ENCODE measurements around the gene TOR1B. TPM values are rescaled to one million over a fixed set of nuclear protein-coding genes. Genes with fewer than 3 reads are reported as not detected.
"Not testable (repeated sequence)": the region's sequence is repeated elsewhere in the genome, so short reads cannot be mapped to it uniquely, and the experiment has no call there.

The TOR1B gene
- total RNA-seq, 1 donor from 2014 or later, result 21.9 TPM

- intact Hi-C loops (cut with micrococcal nuclease), result no loop called here
- H3K27me3 Mint-ChIP-seq (ENCODE audit: insufficient read depth), result peaks cover 14% of the 10 kb centered on the region
- no peaks in the 10 kb centered on the region for H3K36me3 Mint-ChIP-seq (ENCODE audit: low read depth)
- no peak for DNase-seq (ENCODE audit: low spot score)
- no peak overlapping the region for H3K4me3 Mint-ChIP-seq
- H3K9me3 Mint-ChIP-seq, result no peaks in the 10 kb centered on the region
- no peaks in the 10 kb centered on the region for H3K4me1 Mint-ChIP-seq (ENCODE audit: low read depth)
- no peak overlapping the region for H3K27ac Mint-ChIP-seq
Observed at GRCh38 chr9:129765764-129766317, 37.1 kb upstream of the TOR1B start.

GRCh38 chr9:129768486-129768885, 34.5 kb upstream of the TOR1B start:
- no peak overlapping the region for H3K27ac Mint-ChIP-seq
- DNase-seq (ENCODE audit: low spot score), result no peak
- no peaks in the 10 kb centered on the region for H3K9me3 Mint-ChIP-seq
- intact Hi-C loops (cut with micrococcal nuclease), result no loop called here
- no peak overlapping the region for H3K4me3 Mint-ChIP-seq
- H3K27me3 Mint-ChIP-seq (ENCODE audit: insufficient read depth), result peaks cover 11% of the 10 kb centered on the region
- no peaks in the 10 kb centered on the region for H3K36me3 Mint-ChIP-seq (ENCODE audit: low read depth)
- H3K4me1 Mint-ChIP-seq (ENCODE audit: low read depth), result no peaks in the 10 kb centered on the region

GRCh38 chr9:129769669-129770068, 33.3 kb upstream of the TOR1B start:
- Mint-ChIP-seq H3K36me3 (ENCODE audit: low read depth) (no peaks in the 10 kb centered on the region), H3K4me3 (no peak overlapping the region), H3K4me1 (ENCODE audit: low read depth) (no peaks in the 10 kb centered on the region), H3K9me3 (no peaks in the 10 kb centered on the region), H3K27me3 (ENCODE audit: insufficient read depth) (peaks cover 11% of the 10 kb centered on the region), H3K27ac (no peak overlapping the region)
- intact Hi-C loops (cut with micrococcal nuclease), result no loop called here
- no peak for DNase-seq (ENCODE audit: low spot score)

GRCh38 chr9:129770741-129771140, 32.2 kb upstream of the TOR1B start:
- Mint-ChIP-seq H3K27ac (no peak overlapping the region), H3K9me3 (no peaks in the 10 kb centered on the region), H3K4me3 (no peak overlapping the region), H3K27me3 (ENCODE audit: insufficient read depth) (peaks cover 12% of the 10 kb centered on the region), H3K36me3 (ENCODE audit: low read depth) (no peaks in the 10 kb centered on the region), H3K4me1 (ENCODE audit: low read depth) (no peaks in the 10 kb centered on the region)
- intact Hi-C loops (cut with micrococcal nuclease), result no loop called here
- no peak for DNase-seq (ENCODE audit: low spot score)

GRCh38 chr9:129773262-129774048, 29.5 kb upstream of the TOR1B start:
- intact Hi-C loops (cut with micrococcal nuclease), result no loop called here
- Mint-ChIP-seq H3K9me3 (no peaks in the 10 kb centered on the region), H3K4me3 (no peak overlapping the region), H3K36me3 (ENCODE audit: low read depth) (no peaks in the 10 kb centered on the region), H3K27ac (no peak overlapping the region), H3K4me1 (ENCODE audit: low read depth) (peaks cover 11% of the 10 kb centered on the region), H3K27me3 (ENCODE audit: insufficient read depth) (peaks cover 15% of the 10 kb centered on the region)
- DNase-seq (ENCODE audit: low spot score), result no peak

GRCh38 chr9:129774791-129775447, 28.1 kb upstream of the TOR1B start:
- Mint-ChIP-seq H3K36me3 (ENCODE audit: low read depth) (no peaks in the 10 kb centered on the region), H3K4me1 (ENCODE audit: low read depth) (peaks cover 11% of the 10 kb centered on the region), H3K27me3 (ENCODE audit: insufficient read depth) (peaks cover 17% of the 10 kb centered on the region), H3K27ac (no peak overlapping the region), H3K4me3 (no peak overlapping the region), H3K9me3 (no peaks in the 10 kb centered on the region)
- no peak for DNase-seq (ENCODE audit: low spot score)
- intact Hi-C loops (cut with micrococcal nuclease), result no loop called here

- no peak overlapping the region for H3K27ac Mint-ChIP-seq
- no peaks in the 10 kb centered on the region for H3K36me3 Mint-ChIP-seq (ENCODE audit: low read depth)
- no peaks in the 10 kb centered on the region for H3K9me3 Mint-ChIP-seq
- no peak overlapping the region for H3K4me3 Mint-ChIP-seq
- peaks cover 16% of the 10 kb centered on the region for H3K27me3 Mint-ChIP-seq (ENCODE audit: insufficient read depth)
- H3K4me1 Mint-ChIP-seq (ENCODE audit: low read depth), result peaks cover 11% of the 10 kb centered on the region
- no peak for DNase-seq (ENCODE audit: low spot score)
- intact Hi-C loops (cut with micrococcal nuclease), result no loop called here
Observed at GRCh38 chr9:129775448-129775798, 27.6 kb upstream of the TOR1B start.

GRCh38 chr9:129776096-129776495, 26.9 kb upstream of the TOR1B start:
- H3K27ac Mint-ChIP-seq; H3K4me3 Mint-ChIP-seq; H3K36me3 Mint-ChIP-seq (ENCODE audit: low read depth); DNase-seq (ENCODE audit: low spot score); intact Hi-C loops (cut with micrococcal nuclease); H3K9me3 Mint-ChIP-seq: not testable (repeated sequence)
- H3K4me1 Mint-ChIP-seq (ENCODE audit: low read depth), result peaks cover 11% of the 10 kb centered on the region
- H3K27me3 Mint-ChIP-seq (ENCODE audit: insufficient read depth), result peaks cover 19% of the 10 kb centered on the region

- Mint-ChIP-seq H3K9me3 (no peaks in the 10 kb centered on the region), H3K36me3 (ENCODE audit: low read depth) (no peaks in the 10 kb centered on the region), H3K27me3 (ENCODE audit: insufficient read depth) (peaks cover 19% of the 10 kb centered on the region), H3K4me3 (no peak overlapping the region), H3K27ac (no peak overlapping the region), H3K4me1 (ENCODE audit: low read depth) (peaks cover 11% of the 10 kb centered on the region)
- intact Hi-C loops (cut with micrococcal nuclease), result no loop called here
- no peak for DNase-seq (ENCODE audit: low spot score)
Observed at GRCh38 chr9:129776566-129776937, 26.4 kb upstream of the TOR1B start.

- H3K9me3 Mint-ChIP-seq, result no peaks in the 10 kb centered on the region
- peak; percentile 12 for DNase-seq (ENCODE audit: low spot score)
- H3K4me3 Mint-ChIP-seq, result no peak overlapping the region
- no peak overlapping the region for H3K27ac Mint-ChIP-seq
- H3K4me1 Mint-ChIP-seq (ENCODE audit: low read depth), result peaks cover 11% of the 10 kb centered on the region
- H3K36me3 Mint-ChIP-seq (ENCODE audit: low read depth), result no peaks in the 10 kb centered on the region
- intact Hi-C loops (cut with micrococcal nuclease), result no loop called here
- H3K27me3 Mint-ChIP-seq (ENCODE audit: insufficient read depth), result peaks cover 19% of the 10 kb centered on the region
Observed at GRCh38 chr9:129776938-129777768, 25.8 kb upstream of the TOR1B start.

GRCh38 chr9:129777769-129778130, 25.2 kb upstream of the TOR1B start:
- intact Hi-C loops (cut with micrococcal nuclease), result no loop called here
- no peaks in the 10 kb centered on the region for H3K36me3 Mint-ChIP-seq (ENCODE audit: low read depth)
- peaks cover 11% of the 10 kb centered on the region for H3K4me1 Mint-ChIP-seq (ENCODE audit: low read depth)
- H3K27ac Mint-ChIP-seq, result no peak overlapping the region
- DNase-seq (ENCODE audit: low spot score), result no peak
- H3K27me3 Mint-ChIP-seq (ENCODE audit: insufficient read depth), result peaks cover 19% of the 10 kb centered on the region
- no peak overlapping the region for H3K4me3 Mint-ChIP-seq
- no peaks in the 10 kb centered on the region for H3K9me3 Mint-ChIP-seq

- intact Hi-C loops (cut with micrococcal nuclease), result no loop called here
- Mint-ChIP-seq H3K27ac (no peak overlapping the region), H3K4me1 (ENCODE audit: low read depth) (peaks cover 11% of the 10 kb centered on the region), H3K36me3 (ENCODE audit: low read depth) (no peaks in the 10 kb centered on the region), H3K27me3 (ENCODE audit: insufficient read depth) (peaks cover 18% of the 10 kb centered on the region), H3K9me3 (no peaks in the 10 kb centered on the region), H3K4me3 (no peak overlapping the region)
- DNase-seq (ENCODE audit: low spot score), result no peak
Observed at GRCh38 chr9:129778469-129778868, 24.5 kb upstream of the TOR1B start.
